ENCODE results near the gene KLHDC9.
"Not testable (repeated sequence)": the region's sequence is repeated elsewhere in the genome, so short reads cannot be mapped to it uniquely, and the experiment has no call there.

Gene KLHDC9

GRCh38 chr1:161098210-161099068 lies at the start of gene KLHDC9:
Gene KLHDC9 (plus strand): TSS chr1:161098361. CDS start chr1:161098536, 175 bp downstream.
- peak; percentile 31 to 39 for DNase-seq (ENCODE audit: low read depth in 2 of 2)

- DNase-seq (ENCODE audit: low read depth in 2 of 2) = no peak
Measured at GRCh38 chr1:161048949-161049722, 49.0 kb upstream of the KLHDC9 start.

GRCh38 chr1:161051219-161051618 lies 46.9 kb upstream of the KLHDC9 start:
- DNase-seq (ENCODE audit: low read depth in 2 of 2) = no peak

- no peak for DNase-seq (ENCODE audit: low read depth in 2 of 2)
Measured at GRCh38 chr1:161052899-161053298, 45.3 kb upstream of the KLHDC9 start.

GRCh38 chr1:161054232-161054631 lies 43.9 kb upstream of the KLHDC9 start:
- DNase-seq (ENCODE audit: low read depth in 2 of 2) = no peak

GRCh38 chr1:161054805-161055204 lies 43.4 kb upstream of the KLHDC9 start:
- DNase-seq (ENCODE audit: low read depth in 2 of 2) = no peak

- DNase-seq (ENCODE audit: low read depth in 2 of 2) = no peak
Measured at GRCh38 chr1:161059293-161059692, 38.9 kb upstream of the KLHDC9 start.

GRCh38 chr1:161061419-161061818 lies 36.7 kb upstream of the KLHDC9 start:
- no peak for DNase-seq (ENCODE audit: low read depth in 2 of 2)

GRCh38 chr1:161063936-161064335 lies 34.2 kb upstream of the KLHDC9 start:
- DNase-seq (ENCODE audit: low read depth in 2 of 2) = not testable (repeated sequence)

GRCh38 chr1:161065681-161066080 lies 32.5 kb upstream of the KLHDC9 start:
- DNase-seq (ENCODE audit: low read depth in 2 of 2) = not testable (repeated sequence)

GRCh38 chr1:161066694-161067093 lies 31.5 kb upstream of the KLHDC9 start:
- DNase-seq (ENCODE audit: low read depth in 2 of 2) = no peak

- DNase-seq (ENCODE audit: low read depth in 2 of 2) = peak; percentile 59 to 67
Measured at GRCh38 chr1:161068306-161069234, 29.6 kb upstream of the KLHDC9 start.

- no peak for DNase-seq (ENCODE audit: low read depth in 2 of 2)
Measured at GRCh38 chr1:161069241-161069640, 28.9 kb upstream of the KLHDC9 start.

- peak; percentile 63 to 66 for DNase-seq (ENCODE audit: low read depth in 2 of 2)
Measured at GRCh38 chr1:161069731-161070270, 28.4 kb upstream of the KLHDC9 start, which contains the start of gene ARHGAP30. Gene ARHGAP30 (minus strand): TSS chr1:161069891. CDS start chr1:161069624, 267 bp downstream.

GRCh38 chr1:161070761-161071160 lies 27.4 kb upstream of the KLHDC9 start:
- no peak for DNase-seq (ENCODE audit: low read depth in 2 of 2)

- peak in 1 of 2 donors; percentile 20 for DNase-seq (ENCODE audit: low read depth in 2 of 2)
Measured at GRCh38 chr1:161071886-161072371, 26.2 kb upstream of the KLHDC9 start.

GRCh38 chr1:161072751-161073449 lies 25.3 kb upstream of the KLHDC9 start:
- no peak for DNase-seq (ENCODE audit: low read depth in 2 of 2)

GRCh38 chr1:161073474-161074121 lies 24.6 kb upstream of the KLHDC9 start:
- no peak for DNase-seq (ENCODE audit: low read depth in 2 of 2)

- no peak for DNase-seq (ENCODE audit: low read depth in 2 of 2)
Measured at GRCh38 chr1:161074676-161075368, 23.3 kb upstream of the KLHDC9 start.
